ENCODE results near the gene P2RX6.
"Not testable (repeated sequence)": the region's sequence is repeated elsewhere in the genome, so short reads cannot be mapped to it uniquely, and the experiment has no call there.

The P2RX6 gene

DNA sequence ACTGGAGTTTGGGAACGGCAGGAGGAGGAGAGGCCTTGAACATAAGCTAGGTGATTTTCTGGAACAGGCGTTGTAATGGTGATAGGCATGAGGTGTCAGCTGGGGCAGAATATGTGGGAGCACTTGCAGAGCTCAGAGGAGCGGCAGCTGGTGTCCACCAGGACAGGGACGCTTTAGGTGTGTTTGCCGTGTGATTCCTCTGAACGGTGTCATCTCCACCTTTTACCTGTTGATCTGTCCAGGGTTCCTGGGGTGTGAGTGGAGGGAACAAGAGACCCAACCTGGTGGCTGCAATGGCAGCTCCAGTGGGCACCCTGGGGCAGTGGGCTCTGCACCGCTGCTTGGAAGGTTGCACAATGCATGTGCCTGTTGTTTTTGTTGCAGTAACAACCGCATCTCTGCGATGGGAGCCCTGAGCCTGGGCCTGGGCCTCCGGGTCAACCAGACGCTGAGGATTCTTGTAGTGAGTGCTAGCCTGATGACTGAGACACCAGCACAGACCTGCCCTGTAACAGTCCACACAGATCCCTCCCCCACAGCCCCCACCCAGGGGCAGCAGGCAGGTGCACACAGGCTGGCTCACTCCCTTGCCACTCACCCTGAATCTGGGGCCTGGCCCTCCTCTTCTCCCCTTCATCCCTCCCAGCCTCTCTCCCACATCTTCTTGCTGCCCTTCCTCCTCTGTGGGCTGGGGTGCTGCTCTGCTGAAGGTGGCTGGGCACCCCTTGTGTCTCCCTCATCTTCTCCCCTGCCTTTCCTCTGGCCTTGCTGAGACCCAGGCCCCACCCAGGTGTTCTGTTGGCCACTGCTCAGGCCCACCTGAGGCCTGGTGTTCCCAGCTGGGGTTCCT is 40.0 kb downstream of the P2RX6 start:
- Mint-ChIP-seq H3K4me3 (no peak overlapping the region), H3K27ac (ENCODE audit: low read depth) (no peak overlapping the region), H3K36me3 (ENCODE audit: insufficient read depth) (peaks cover 7% of the 10 kb centered on the region), H3K9me3 (no peaks in the 10 kb centered on the region), H3K4me1 (peaks cover 16% of the 10 kb centered on the region), H3K27me3 (peaks cover 21% of the 10 kb centered on the region)
- DNase-seq (ENCODE audit: low spot score in 2 of 2) (no peak), ATAC-seq (replicated peaks; ENCODE audit: extremely low read depth, poor library complexity, severe bottlenecking) (no peak)

DNA sequence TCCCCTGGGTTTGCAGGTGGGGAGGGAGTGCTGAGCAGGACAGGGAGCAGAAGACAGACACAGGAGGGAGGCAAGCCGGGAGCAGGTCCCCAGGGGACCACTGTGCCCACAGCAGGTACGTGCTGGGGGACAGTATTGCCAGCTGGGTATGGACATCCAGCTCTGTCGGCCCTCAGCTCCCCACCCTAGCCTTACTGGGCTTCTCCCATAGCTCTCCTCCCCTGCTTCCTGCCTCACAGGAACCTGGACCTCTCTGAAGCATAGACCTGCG is 40.5 kb downstream of the P2RX6 start:
- Mint-ChIP-seq H3K4me3 (peak overlapping the region; percentile 27), H3K4me1 (peaks cover 16% of the 10 kb centered on the region), H3K27me3 (peaks cover 21% of the 10 kb centered on the region), H3K36me3 (ENCODE audit: insufficient read depth) (peaks cover 7% of the 10 kb centered on the region), H3K27ac (ENCODE audit: low read depth) (no peak overlapping the region), H3K9me3 (no peaks in the 10 kb centered on the region)
- ATAC-seq (replicated peaks; ENCODE audit: extremely low read depth, poor library complexity, severe bottlenecking) (no peak), DNase-seq (ENCODE audit: low spot score in 2 of 2) (no peak)

DNA sequence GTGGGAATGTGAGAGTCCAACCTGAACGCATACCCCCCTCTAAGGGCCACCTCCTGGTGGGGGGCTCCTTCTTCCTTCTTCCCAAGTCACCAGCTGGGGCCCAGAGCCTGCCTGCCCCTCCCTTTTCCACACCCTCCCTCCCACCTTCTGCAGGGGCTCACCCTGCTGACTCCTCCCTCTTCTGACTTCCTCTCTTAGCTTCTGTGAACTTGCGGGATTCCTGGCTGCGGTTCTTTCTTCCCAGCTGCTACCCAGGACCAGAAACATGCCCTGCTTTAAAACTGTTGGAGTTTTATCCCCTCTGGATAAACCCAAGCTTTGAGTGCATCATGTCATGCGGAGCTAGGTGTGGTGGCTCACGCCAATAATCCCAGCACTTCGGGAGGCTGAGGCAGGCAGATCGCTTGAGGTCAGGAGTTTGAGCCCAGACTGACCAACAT is 40.9 kb downstream of the P2RX6 start:
- Mint-ChIP-seq H3K27ac (ENCODE audit: low read depth) (no peak overlapping the region), H3K9me3 (no peaks in the 10 kb centered on the region), H3K27me3 (peaks cover 21% of the 10 kb centered on the region), H3K36me3 (ENCODE audit: insufficient read depth) (peaks cover 7% of the 10 kb centered on the region), H3K4me1 (peaks cover 16% of the 10 kb centered on the region), H3K4me3 (peak overlapping the region; percentile 27)
- DNase-seq (ENCODE audit: low spot score in 2 of 2) (no peak), ATAC-seq (replicated peaks; ENCODE audit: extremely low read depth, poor library complexity, severe bottlenecking) (no peak)

- H3K27ac Mint-ChIP-seq (ENCODE audit: low read depth); H3K36me3 Mint-ChIP-seq (ENCODE audit: insufficient read depth); DNase-seq (ENCODE audit: low spot score in 2 of 2); H3K9me3 Mint-ChIP-seq; ATAC-seq (replicated peaks; ENCODE audit: extremely low read depth, poor library complexity, severe bottlenecking); H3K4me3 Mint-ChIP-seq: not testable (repeated sequence)
- Mint-ChIP-seq H3K4me1 (peaks cover 15% of the 10 kb centered on the region), H3K27me3 (peaks cover 25% of the 10 kb centered on the region)
These were observed 45.4 kb downstream of the P2RX6 start for GRCh38 chr22:21060363-21060762.

- not testable (repeated sequence) for H3K27ac Mint-ChIP-seq (ENCODE audit: low read depth); DNase-seq (ENCODE audit: low spot score in 2 of 2); H3K4me3 Mint-ChIP-seq; H3K9me3 Mint-ChIP-seq; ATAC-seq (replicated peaks; ENCODE audit: extremely low read depth, poor library complexity, severe bottlenecking); H3K36me3 Mint-ChIP-seq (ENCODE audit: insufficient read depth); H3K4me1 Mint-ChIP-seq
- H3K27me3 Mint-ChIP-seq, result peaks cover 19% of the 10 kb centered on the region
These were observed 46.8 kb downstream of the P2RX6 start for GRCh38 chr22:21061660-21062321.

DNA sequence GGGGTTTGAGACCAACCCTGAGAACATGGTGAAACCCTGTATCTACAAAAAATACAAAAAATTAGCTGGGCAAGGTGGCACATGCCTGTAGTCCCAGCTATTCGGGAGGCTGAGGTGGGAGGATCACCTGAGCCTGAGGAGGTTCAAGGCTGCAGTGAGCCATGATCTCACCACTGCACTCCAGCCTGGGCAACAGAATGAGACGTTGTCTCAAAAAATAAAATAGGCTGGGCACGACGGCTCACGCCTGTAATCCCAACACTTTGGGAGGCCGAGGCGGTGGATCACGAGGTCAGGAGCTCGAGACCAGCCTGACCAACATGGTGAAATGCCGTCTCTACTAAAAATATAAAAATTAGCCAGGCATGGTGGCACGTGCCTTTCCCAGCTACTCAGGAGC is 49.5 kb downstream of the P2RX6 start:
- ATAC-seq (replicated peaks; ENCODE audit: extremely low read depth, poor library complexity, severe bottlenecking); DNase-seq (ENCODE audit: low spot score in 2 of 2); H3K9me3 Mint-ChIP-seq; H3K27ac Mint-ChIP-seq (ENCODE audit: low read depth); H3K4me3 Mint-ChIP-seq; H3K4me1 Mint-ChIP-seq; H3K36me3 Mint-ChIP-seq (ENCODE audit: insufficient read depth): not testable (repeated sequence)
- H3K27me3 Mint-ChIP-seq, result peaks cover 14% of the 10 kb centered on the region

DNA sequence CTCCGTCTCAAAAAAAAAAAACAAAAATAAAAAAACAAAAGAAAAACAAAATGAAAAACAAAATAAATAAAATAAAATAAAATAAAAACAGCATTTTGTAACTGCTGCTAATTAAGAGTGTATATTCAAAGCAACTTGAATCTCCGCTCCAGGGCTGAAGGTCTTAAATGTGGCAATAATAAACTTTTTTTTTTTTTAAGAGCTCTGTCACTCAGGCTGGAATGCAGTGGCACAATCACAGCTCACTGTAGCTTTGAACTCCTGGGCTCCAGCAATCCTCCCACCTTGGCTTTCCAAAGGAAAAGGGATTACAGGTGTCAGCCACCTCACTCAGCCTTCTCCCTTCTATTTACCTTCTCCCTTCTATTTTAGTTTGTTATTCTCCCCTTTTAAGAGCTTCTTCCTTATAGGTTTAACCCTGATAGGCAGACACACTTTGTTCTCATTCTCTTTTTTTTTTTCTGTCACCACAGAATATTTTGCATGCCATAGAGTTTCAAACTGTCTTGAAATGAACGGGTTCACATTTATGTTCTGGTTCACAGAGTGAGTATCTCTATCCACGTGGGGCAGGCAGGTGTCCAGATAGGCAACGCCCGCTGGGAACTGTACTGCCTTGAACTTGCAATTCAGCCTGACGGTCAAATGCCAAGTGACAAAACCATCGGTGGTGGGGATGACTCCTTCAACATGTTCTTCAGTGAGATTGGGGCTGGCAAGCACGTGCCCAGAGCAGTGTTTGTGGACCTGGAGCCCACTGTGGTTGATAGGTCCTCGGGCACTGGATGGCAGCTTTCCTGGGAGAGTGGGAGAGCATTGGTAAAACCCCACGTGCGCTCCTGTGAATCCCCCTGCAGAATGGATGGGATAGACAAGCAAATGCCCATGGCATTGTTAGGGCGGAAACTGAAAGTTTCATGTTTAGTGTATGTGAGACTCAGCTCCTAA is 50.2 kb downstream of the P2RX6 start:
- ATAC-seq (replicated peaks; ENCODE audit: extremely low read depth, poor library complexity, severe bottlenecking), result no peak
- Mint-ChIP-seq H3K27ac (ENCODE audit: low read depth) (no peak overlapping the region), H3K36me3 (ENCODE audit: insufficient read depth) (no peaks in the 10 kb centered on the region), H3K9me3 (no peaks in the 10 kb centered on the region), H3K27me3 (peaks cover 14% of the 10 kb centered on the region), H3K4me3 (no peak overlapping the region), H3K4me1 (peaks cover 6% of the 10 kb centered on the region)
- no peak for DNase-seq (ENCODE audit: low spot score in 2 of 2)

DNA sequence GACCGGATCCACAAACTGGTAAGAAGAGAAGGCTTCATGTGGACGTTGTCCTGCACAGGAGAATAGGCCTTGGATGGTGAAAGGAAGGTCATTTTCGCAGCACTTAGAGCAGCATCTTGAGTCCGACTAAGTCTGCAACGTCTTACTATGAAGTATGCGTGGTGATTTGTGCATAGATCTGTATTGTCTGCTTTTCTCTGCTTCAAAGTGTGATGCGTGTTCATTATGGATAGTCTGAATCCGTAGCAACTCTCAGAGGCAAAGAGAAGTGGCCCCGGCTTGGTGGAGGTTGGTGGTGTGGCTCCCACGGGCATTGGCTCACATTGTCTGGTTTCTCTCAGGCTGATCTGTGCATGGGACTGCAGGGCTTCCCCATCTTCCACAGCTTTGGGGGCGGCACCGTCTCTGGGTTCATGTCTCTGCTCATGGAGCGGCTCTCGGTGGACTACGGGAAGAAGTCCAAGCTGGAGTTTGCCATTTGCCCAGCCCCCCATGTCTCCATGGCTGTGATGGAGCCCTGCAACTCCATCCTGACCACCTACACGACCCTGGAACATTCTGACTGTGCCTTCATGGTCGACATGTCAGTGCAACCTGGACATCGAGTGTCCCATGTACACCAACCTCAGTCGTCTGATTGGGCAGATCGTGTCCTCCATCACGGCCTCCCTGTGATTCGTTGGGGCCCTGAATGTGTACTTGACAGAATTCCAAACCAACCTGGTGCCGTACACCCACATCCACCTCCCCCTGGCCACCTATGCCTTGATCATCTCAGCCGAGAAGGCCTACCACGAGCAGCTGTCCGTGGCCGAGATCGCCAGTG is 52.3 kb downstream of the P2RX6 start:
- no peak overlapping the region for H3K27ac Mint-ChIP-seq (ENCODE audit: low read depth)
- peaks cover 6% of the 10 kb centered on the region for H3K4me1 Mint-ChIP-seq
- ATAC-seq (replicated peaks; ENCODE audit: extremely low read depth, poor library complexity, severe bottlenecking) (no peak), DNase-seq (ENCODE audit: low spot score in 2 of 2) (no peak)
- no peaks in the 10 kb centered on the region for H3K9me3 Mint-ChIP-seq
- H3K27me3 Mint-ChIP-seq, result peaks cover 14% of the 10 kb centered on the region
- no peak overlapping the region for H3K4me3 Mint-ChIP-seq
- no peaks in the 10 kb centered on the region for H3K36me3 Mint-ChIP-seq (ENCODE audit: insufficient read depth)

DNA sequence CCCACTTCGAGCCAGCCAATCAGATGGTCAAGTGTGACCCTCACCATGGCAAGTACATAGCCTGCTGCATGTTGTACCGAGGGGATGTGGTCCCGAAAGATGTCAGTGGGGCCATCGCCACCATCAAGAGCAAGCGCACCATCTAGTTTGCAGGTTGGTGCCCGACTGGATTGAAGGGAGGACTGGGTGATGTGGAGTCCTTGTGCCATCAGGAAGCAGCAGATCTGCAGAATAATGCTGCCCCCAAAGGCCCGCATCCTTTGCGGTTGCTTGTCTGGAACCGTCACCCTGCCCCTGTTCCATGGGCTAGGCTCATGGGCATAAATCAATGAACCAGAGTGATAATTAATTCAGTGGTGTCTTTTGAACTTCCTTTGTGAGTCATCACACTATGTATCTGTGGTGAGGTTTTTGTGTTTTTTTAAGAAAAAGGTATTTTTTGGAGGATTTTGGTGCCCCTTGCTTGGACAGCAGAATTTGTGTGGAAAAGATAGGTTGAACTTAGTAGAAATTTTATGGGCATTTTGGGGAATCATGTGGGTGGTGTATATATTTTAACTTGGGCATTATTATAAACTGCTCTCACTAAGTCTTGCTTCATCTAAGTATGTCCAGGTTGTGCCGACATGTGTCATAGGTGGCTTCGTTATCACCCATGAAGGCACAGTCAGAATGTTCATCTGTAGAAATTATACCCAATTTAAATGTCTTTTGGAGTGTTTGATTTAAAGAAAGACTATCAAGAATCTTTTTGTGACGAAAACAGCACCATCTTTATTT is 53.1 kb downstream of the P2RX6 start:
- Mint-ChIP-seq H3K27me3 (peaks cover 14% of the 10 kb centered on the region), H3K4me3 (no peak overlapping the region), H3K36me3 (ENCODE audit: insufficient read depth) (peaks cover under 1% of the 10 kb centered on the region), H3K9me3 (no peaks in the 10 kb centered on the region), H3K27ac (ENCODE audit: low read depth) (no peak overlapping the region), H3K4me1 (peaks cover 6% of the 10 kb centered on the region)
- no peak for ATAC-seq (replicated peaks; ENCODE audit: extremely low read depth, poor library complexity, severe bottlenecking)
- no peak for DNase-seq (ENCODE audit: low spot score in 2 of 2)

- Mint-ChIP-seq H3K4me3 (no peak overlapping the region), H3K27me3 (peaks cover 14% of the 10 kb centered on the region)
- no peak for ATAC-seq (replicated peaks; ENCODE audit: extremely low read depth, poor library complexity, severe bottlenecking)
These were observed 53.8 kb downstream of the P2RX6 start for GRCh38 chr22:21068681-21069276.

GRCh38 chr22:21069375-21069774 is 54.4 kb downstream of the P2RX6 start:
- H3K4me1 Mint-ChIP-seq, result peaks cover 6% of the 10 kb centered on the region
- ATAC-seq (replicated peaks; ENCODE audit: extremely low read depth, poor library complexity, severe bottlenecking), result no peak
- no peak overlapping the region for H3K4me3 Mint-ChIP-seq
- no peak overlapping the region for H3K27ac Mint-ChIP-seq (ENCODE audit: low read depth)
- peaks cover 14% of the 10 kb centered on the region for H3K27me3 Mint-ChIP-seq
- peaks cover 1% of the 10 kb centered on the region for H3K36me3 Mint-ChIP-seq (ENCODE audit: insufficient read depth)
- no peaks in the 10 kb centered on the region for H3K9me3 Mint-ChIP-seq
- no peak for DNase-seq (ENCODE audit: low spot score in 2 of 2)

More at GRCh38 chr22:21068681-21069276, 53.8 kb downstream of the P2RX6 start:
- DNase-seq (ENCODE audit: low spot score in 2 of 2), result no peak
- peaks cover 6% of the 10 kb centered on the region for H3K4me1 Mint-ChIP-seq
- H3K36me3 Mint-ChIP-seq (ENCODE audit: insufficient read depth), result peaks cover 1% of the 10 kb centered on the region
- H3K9me3 Mint-ChIP-seq, result no peaks in the 10 kb centered on the region
- H3K27ac Mint-ChIP-seq (ENCODE audit: low read depth), result no peak overlapping the region
